Mucosa of descending colon (tissue), 3 donors: ENCODE results near the gene UGT1A8. TPM values are rescaled to one million over a fixed set of nuclear protein-coding genes. Genes with fewer than 3 reads are reported as not detected.

Source experiments
- ATAC-seq: fragments of 200-7000 bp; cut with Tn5 transposase; one replicate; pipeline ENCODE4 v1.9.1; 2020; ENCODE audit warnings: mild to moderate bottlenecking, moderate library complexity
- DNase-seq, 3 donors: peaks; one replicate each; pipeline ENCODE4 v3.0.0-alpha.2; 2020
- H3K36me3 ChIP-seq: fragments of 200-600 bp; one replicate; pipeline ENCODE4 v1.8.0; 2021; ENCODE audit warnings: low read depth, mild to moderate bottlenecking
- H3K4me1 ChIP-seq: fragments of 200-600 bp; one replicate; pipeline ENCODE4 v1.8.0; 2021; ENCODE audit warnings: low read depth, mild to moderate bottlenecking
- H3K4me3 ChIP-seq: fragments of 200-600 bp; one replicate; pipeline ENCODE4 v1.8.0; 2021; ENCODE audit warnings: mild to moderate bottlenecking
- H3K9me3 ChIP-seq: fragments of 200-600 bp; one replicate; pipeline ENCODE4 v1.8.0; 2021; ENCODE audit warnings: mild to moderate bottlenecking
- intact Hi-C, 2 donors: fragments of 100-400 bp; cut with DNase I in 1 of 2; cut with micrococcal nuclease in 1 of 2; formaldehyde crosslinking; loops; one replicate each; pipeline versions ENCODE4 v1.11.0 to v1.11.1; 2022; cut with DNase I, micrococcal nuclease
- total RNA-seq, 3 donors: library from RNA; stranded (reverse); fragmentation: NEBNext Ultra II Directional in 2 of 3; extraction: Animal tissue kit (Norgen Biotek cat#: 25700) in 2 of 3; gene quantifications; one replicate each; pipeline versions ENCODE4 v1.2.1 to v1.2.4, GENCODE V29; 2021 to 2023
- TF ChIP-seq, protein P1 (sequence below): fragments of 200-600 bp; IDR thresholded peaks from one replicate; pipeline ENCODE4 v1.8.0; 2022; ENCODE audit warnings: antibody characterized with exemption, mild to moderate bottlenecking
- donor health status: DM: no; HTN: no; CAD: no; lungs with moderate emphysema.
- donor health status: DM: no; HTN: no; CAD: no.
- donor health status: DM: no; HTN: yes; CAD: no.

The UGT1A8 gene
- total RNA-seq, 3 donors from 2014 or later: 7.4 to 34.2 (median 12.2) TPM

DNA sequence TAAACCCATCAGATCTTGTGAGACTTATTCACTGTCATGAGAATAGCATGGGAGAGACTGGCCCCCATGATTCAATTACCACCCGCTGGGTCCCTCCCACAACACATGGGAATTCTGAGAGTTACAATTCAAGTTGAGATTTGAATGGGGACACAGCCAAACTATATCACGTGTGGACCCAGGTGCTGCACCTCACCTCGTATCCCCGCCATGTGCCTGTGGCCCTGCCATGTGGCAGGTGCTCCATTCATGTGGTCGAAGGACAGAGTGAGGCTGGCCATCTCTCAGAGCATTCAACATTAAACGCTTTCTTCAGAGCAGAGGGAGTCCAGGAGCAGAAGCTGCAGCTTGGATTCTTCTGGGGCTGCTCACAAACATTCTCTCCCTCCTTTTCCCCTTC lies 193.0 kb downstream of the UGT1A8 start:
- ATAC-seq: no peak
- intact Hi-C loops: no loop called here
- TF ChIP-seq, protein P1, sequence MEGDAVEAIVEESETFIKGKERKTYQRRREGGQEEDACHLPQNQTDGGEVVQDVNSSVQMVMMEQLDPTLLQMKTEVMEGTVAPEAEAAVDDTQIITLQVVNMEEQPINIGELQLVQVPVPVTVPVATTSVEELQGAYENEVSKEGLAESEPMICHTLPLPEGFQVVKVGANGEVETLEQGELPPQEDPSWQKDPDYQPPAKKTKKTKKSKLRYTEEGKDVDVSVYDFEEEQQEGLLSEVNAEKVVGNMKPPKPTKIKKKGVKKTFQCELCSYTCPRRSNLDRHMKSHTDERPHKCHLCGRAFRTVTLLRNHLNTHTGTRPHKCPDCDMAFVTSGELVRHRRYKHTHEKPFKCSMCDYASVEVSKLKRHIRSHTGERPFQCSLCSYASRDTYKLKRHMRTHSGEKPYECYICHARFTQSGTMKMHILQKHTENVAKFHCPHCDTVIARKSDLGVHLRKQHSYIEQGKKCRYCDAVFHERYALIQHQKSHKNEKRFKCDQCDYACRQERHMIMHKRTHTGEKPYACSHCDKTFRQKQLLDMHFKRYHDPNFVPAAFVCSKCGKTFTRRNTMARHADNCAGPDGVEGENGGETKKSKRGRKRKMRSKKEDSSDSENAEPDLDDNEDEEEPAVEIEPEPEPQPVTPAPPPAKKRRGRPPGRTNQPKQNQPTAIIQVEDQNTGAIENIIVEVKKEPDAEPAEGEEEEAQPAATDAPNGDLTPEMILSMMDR: no peak
- Histone ChIP-seq H3K4me1 (no peaks in the 10 kb centered on the region), H3K9me3 (no peaks in the 10 kb centered on the region), H3K36me3 (no peaks in the 10 kb centered on the region), H3K4me3 (no peak overlapping the region)
- DNase-seq: no peak

DNA sequence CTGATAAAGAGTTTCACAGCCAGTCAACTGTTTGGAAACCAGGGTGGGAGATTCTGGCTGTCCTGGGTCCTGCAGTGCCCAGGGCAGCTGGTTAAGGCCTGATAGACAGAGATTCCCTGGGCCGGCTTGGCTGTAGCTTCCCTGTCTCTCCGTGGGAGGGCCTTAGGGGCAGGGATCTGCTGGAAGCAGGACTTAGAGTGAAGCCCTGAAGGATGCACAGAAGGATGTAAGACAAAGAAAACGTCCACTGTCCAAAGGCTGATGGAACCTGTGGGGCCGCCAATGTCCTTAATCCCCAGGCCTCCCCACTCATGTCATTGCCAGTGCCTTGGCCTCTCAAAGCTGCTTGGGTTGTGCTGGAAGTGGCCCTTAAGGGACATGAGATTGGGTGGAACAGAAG lies 193.7 kb downstream of the UGT1A8 start:
- no peak for DNase-seq
- TF ChIP-seq, protein P1: no peak

GRCh38 chr2:233811732-233812131 lies 194.3 kb downstream of the UGT1A8 start:
- no peaks in the 10 kb centered on the region for H3K9me3 ChIP-seq
- H3K36me3 ChIP-seq: no peaks in the 10 kb centered on the region
- no peak overlapping the region for H3K4me3 ChIP-seq
- ATAC-seq: no peak
- H3K4me1 ChIP-seq: no peaks in the 10 kb centered on the region
- DNase-seq: no peak
- TF ChIP-seq, protein P1: no peak
- intact Hi-C loops: no loop called here

More for the DNA sequence above, 193.7 kb downstream of the UGT1A8 start:
- Histone ChIP-seq H3K4me3 (no peak overlapping the region), H3K36me3 (no peaks in the 10 kb centered on the region), H3K9me3 (no peaks in the 10 kb centered on the region), H3K4me1 (no peaks in the 10 kb centered on the region)
- intact Hi-C loops: no loop called here
- ATAC-seq: no peak

- ATAC-seq (no peak), DNase-seq (no peak)
- TF ChIP-seq, protein P1: no peak
- H3K9me3 ChIP-seq: no peaks in the 10 kb centered on the region
- H3K4me1 ChIP-seq: no peaks in the 10 kb centered on the region
- no peaks in the 10 kb centered on the region for H3K36me3 ChIP-seq
- intact Hi-C loops: no loop called here
- no peak overlapping the region for H3K4me3 ChIP-seq
Observed at GRCh38 chr2:233813236-233814055, 196.0 kb downstream of the UGT1A8 start.

- H3K9me3 ChIP-seq: no peaks in the 10 kb centered on the region
- TF ChIP-seq, protein P1: no peak
- DNase-seq (peak in 1 of 3 donors; percentile 13), ATAC-seq (peak; percentile 19)
- intact Hi-C loops: no loop called here
- no peak overlapping the region for H3K4me3 ChIP-seq
- H3K36me3 ChIP-seq: no peaks in the 10 kb centered on the region
- no peaks in the 10 kb centered on the region for H3K4me1 ChIP-seq
Observed at GRCh38 chr2:233814056-233814835, 196.8 kb downstream of the UGT1A8 start.
